ENCODE results near the gene CD36.

DNA sequence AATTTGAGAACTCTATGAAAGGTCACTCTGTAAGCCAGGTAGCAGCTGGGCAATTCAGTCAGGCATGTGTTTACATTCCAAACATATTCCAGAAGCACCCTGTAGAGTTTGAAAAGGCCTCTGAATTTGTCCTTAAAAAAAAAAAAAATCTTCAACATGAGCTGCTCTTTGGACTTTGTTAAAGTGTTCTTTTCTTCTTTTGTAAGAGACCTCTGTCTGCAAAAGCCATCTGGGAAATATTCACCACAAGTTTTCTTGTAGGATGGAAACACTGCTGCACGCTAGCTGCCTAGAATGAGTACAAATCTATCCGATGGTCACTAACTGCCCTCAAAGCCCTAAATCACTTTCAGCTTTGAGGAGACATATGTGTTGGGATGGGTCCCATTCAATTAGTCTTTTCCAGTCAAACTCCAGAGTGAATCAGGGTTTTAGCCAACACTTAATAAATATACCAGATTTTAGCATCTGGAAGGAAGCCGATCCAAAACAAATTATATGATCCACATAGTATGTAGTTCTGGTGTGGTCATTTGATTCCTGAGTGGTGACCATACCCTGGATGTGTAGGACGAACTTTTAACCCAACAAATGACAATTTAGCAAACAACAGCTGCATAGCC lies 85.9 kb downstream of the CD36 start:
- TF ChIP-seq, protein P1, sequence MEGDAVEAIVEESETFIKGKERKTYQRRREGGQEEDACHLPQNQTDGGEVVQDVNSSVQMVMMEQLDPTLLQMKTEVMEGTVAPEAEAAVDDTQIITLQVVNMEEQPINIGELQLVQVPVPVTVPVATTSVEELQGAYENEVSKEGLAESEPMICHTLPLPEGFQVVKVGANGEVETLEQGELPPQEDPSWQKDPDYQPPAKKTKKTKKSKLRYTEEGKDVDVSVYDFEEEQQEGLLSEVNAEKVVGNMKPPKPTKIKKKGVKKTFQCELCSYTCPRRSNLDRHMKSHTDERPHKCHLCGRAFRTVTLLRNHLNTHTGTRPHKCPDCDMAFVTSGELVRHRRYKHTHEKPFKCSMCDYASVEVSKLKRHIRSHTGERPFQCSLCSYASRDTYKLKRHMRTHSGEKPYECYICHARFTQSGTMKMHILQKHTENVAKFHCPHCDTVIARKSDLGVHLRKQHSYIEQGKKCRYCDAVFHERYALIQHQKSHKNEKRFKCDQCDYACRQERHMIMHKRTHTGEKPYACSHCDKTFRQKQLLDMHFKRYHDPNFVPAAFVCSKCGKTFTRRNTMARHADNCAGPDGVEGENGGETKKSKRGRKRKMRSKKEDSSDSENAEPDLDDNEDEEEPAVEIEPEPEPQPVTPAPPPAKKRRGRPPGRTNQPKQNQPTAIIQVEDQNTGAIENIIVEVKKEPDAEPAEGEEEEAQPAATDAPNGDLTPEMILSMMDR (IDR thresholded peaks at IDR 0.05): no peak
- no peak for TF ChIP-seq POLR2A (IDR thresholded peaks at IDR 0.05)

Data from body of pancreas (tissue), 4 donors.